ENCODE data around the gene RNF135.
A peak's percentile ranks its signal among the peaks of the same experiment; 100 is the strongest.
"Not testable (repeated sequence)": the region's sequence is repeated elsewhere in the genome, so short reads cannot be mapped to it uniquely, and the experiment has no call there.

The RNF135 gene

GRCh38 chr17:30961209-30962188, 9.3 kb upstream of the RNF135 start:
- H3K9ac ChIP-seq (ENCODE audit: low read length), result no peak overlapping the region
- H3K9me3 ChIP-seq (ENCODE audit: control insufficient read depth, low read length), result no peaks in the 10 kb centered on the region
- no peaks in the 10 kb centered on the region for H3K27me3 ChIP-seq (ENCODE audit: control insufficient read depth, insufficient read depth, low read length)
- H3K4me3 ChIP-seq (ENCODE audit: low read length), result no peak overlapping the region
- no peaks in the 10 kb centered on the region for H3K4me1 ChIP-seq (ENCODE audit: control insufficient read depth, insufficient read depth, low read length)
- no peaks in the 10 kb centered on the region for H3K36me3 ChIP-seq (ENCODE audit: control insufficient read depth, insufficient read depth, low read length)

- H3K36me3 ChIP-seq (ENCODE audit: control insufficient read depth, insufficient read depth, low read length), result not testable (repeated sequence)
These were observed 6.5 kb upstream of the RNF135 start for GRCh38 chr17:30964312-30964711.

DNA sequence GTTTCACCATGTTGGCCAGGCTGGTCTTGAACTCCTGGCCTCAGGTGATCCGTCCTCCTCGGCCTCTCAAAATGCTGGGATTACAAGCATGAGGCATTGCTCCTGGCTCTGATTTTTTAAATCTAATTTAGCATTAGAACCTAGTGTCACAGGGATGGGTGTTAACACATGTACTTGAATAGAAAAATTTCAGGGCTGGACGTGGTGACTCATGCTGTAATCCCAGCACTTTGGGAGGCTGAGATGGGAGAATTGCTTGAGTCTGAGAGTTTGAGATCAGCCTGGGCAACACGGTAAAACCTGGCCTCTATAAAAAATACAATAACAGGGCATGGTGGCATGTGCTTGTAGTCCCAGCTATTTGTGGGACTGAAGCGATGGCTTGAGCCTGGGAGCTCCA, 6.0 kb upstream of the RNF135 start:
- Histone ChIP-seq H3K9ac (ENCODE audit: low read length) (no peak overlapping the region), H3K4me1 (ENCODE audit: control insufficient read depth, insufficient read depth, low read length) (peaks cover under 1% of the 10 kb centered on the region), H3K9me3 (ENCODE audit: control insufficient read depth, low read length) (no peaks in the 10 kb centered on the region), H3K4me3 (ENCODE audit: low read length) (no peak overlapping the region), H3K27me3 (ENCODE audit: control insufficient read depth, insufficient read depth, low read length) (no peaks in the 10 kb centered on the region), H3K36me3 (ENCODE audit: control insufficient read depth, insufficient read depth, low read length) (no peaks in the 10 kb centered on the region)

More at GRCh38 chr17:30964312-30964711, 6.5 kb upstream of the RNF135 start:
- H3K9me3 ChIP-seq (ENCODE audit: control insufficient read depth, low read length); H3K27me3 ChIP-seq (ENCODE audit: control insufficient read depth, insufficient read depth, low read length); H3K9ac ChIP-seq (ENCODE audit: low read length); H3K4me3 ChIP-seq (ENCODE audit: low read length); H3K4me1 ChIP-seq (ENCODE audit: control insufficient read depth, insufficient read depth, low read length): not testable (repeated sequence)

DNA sequence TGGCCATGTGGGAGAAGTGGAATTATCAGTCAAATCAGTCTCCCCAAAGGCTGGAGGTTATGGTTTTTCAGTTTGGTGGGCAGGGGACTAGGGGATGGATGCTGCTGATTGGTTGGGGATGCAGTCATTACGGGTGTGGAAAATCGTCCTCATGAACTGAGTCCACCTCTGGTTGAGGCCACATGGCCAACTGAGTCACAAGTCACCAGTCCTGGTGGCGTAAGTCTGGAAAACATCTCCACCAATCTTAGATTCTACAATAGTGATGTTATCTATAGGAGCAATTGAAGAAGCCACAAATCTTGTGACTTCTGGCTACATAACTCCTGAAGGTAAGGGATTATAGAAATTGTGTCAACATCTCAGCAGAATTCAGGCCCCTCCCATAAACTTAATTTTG, 5.2 kb upstream of the RNF135 start:
- Histone ChIP-seq H3K9me3 (ENCODE audit: control insufficient read depth, low read length) (no peaks in the 10 kb centered on the region), H3K9ac (ENCODE audit: low read length) (no peak overlapping the region), H3K27me3 (ENCODE audit: control insufficient read depth, insufficient read depth, low read length) (no peaks in the 10 kb centered on the region), H3K36me3 (ENCODE audit: control insufficient read depth, insufficient read depth, low read length) (no peaks in the 10 kb centered on the region), H3K4me1 (ENCODE audit: control insufficient read depth, insufficient read depth, low read length) (peaks cover 4% of the 10 kb centered on the region), H3K4me3 (ENCODE audit: low read length) (no peak overlapping the region)

GRCh38 chr17:30967911-30968310, 2.9 kb upstream of the RNF135 start:
- not testable (repeated sequence) for H3K36me3 ChIP-seq (ENCODE audit: control insufficient read depth, insufficient read depth, low read length); H3K4me3 ChIP-seq (ENCODE audit: low read length); H3K9me3 ChIP-seq (ENCODE audit: control insufficient read depth, low read length); H3K9ac ChIP-seq (ENCODE audit: low read length); H3K27me3 ChIP-seq (ENCODE audit: control insufficient read depth, insufficient read depth, low read length)
- H3K4me1 ChIP-seq (ENCODE audit: control insufficient read depth, insufficient read depth, low read length), result peaks cover 15% of the 10 kb centered on the region

GRCh38 chr17:30969989-30970830, 629 bp upstream of the RNF135 start:
- Histone ChIP-seq H3K9me3 (ENCODE audit: control insufficient read depth, low read length) (no peaks in the 10 kb centered on the region), H3K36me3 (ENCODE audit: control insufficient read depth, insufficient read depth, low read length) (no peaks in the 10 kb centered on the region), H3K4me3 (ENCODE audit: low read length) (peak overlapping the region; percentile 87), H3K27me3 (ENCODE audit: control insufficient read depth, insufficient read depth, low read length) (no peaks in the 10 kb centered on the region), H3K9ac (ENCODE audit: low read length) (peak overlapping the region; percentile 86), H3K4me1 (ENCODE audit: control insufficient read depth, insufficient read depth, low read length) (peaks cover 15% of the 10 kb centered on the region)

DNA sequence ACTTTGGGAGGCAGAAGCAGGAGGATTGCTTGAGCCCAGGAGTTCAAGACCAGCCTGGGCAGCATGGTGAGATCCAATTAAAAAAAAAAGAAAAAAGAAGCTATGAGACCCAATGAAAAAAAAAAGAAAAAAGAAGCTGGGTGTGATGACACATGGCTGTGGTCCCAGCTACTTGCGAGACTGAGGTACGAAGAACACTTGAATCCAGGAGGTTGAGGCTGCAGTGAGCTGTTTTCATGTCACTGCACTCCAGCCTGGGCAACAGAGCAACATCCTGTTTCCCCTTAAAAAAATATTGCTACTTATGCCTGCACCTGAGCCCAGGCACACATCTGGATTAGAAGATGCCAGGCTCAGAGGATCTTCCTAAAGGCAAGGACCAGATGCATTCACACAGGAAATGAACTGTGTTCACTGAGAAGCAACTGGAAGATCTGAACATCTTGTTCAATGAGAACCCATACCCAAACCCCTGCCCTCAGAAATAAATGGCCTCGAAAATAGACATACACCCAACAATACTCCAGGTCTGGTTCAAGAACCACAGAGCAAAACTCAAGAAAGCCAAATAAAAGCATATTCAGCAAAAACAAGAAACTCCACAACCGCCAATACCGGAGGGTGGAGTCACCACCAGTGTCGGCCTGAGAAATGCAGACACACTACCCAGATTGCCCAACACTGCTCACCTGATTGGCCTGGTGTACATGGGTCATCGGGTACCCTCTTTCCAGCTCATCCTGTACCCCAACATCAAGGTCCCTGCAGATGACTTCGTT, 4.4 kb downstream of the RNF135 start:
- Histone ChIP-seq H3K9ac (ENCODE audit: low read length) (no peak overlapping the region), H3K36me3 (ENCODE audit: control insufficient read depth, insufficient read depth, low read length) (no peaks in the 10 kb centered on the region), H3K4me3 (ENCODE audit: low read length) (no peak overlapping the region), H3K27me3 (ENCODE audit: control insufficient read depth, insufficient read depth, low read length) (no peaks in the 10 kb centered on the region), H3K9me3 (ENCODE audit: control insufficient read depth, low read length) (no peaks in the 10 kb centered on the region), H3K4me1 (ENCODE audit: control insufficient read depth, insufficient read depth, low read length) (peaks cover 12% of the 10 kb centered on the region)

- H3K9ac ChIP-seq (ENCODE audit: low read length), result not testable (repeated sequence)
These were observed 9.1 kb downstream of the RNF135 start for GRCh38 chr17:30979919-30980318.

GRCh38 chr17:30981531-30982519, 11.0 kb downstream of the RNF135 start:
- no peaks in the 10 kb centered on the region for H3K36me3 ChIP-seq (ENCODE audit: control insufficient read depth, insufficient read depth, low read length)
- H3K27me3 ChIP-seq (ENCODE audit: control insufficient read depth, insufficient read depth, low read length), result no peaks in the 10 kb centered on the region
- H3K9ac ChIP-seq (ENCODE audit: low read length), result no peak overlapping the region
- H3K4me3 ChIP-seq (ENCODE audit: low read length), result no peak overlapping the region
- no peaks in the 10 kb centered on the region for H3K4me1 ChIP-seq (ENCODE audit: control insufficient read depth, insufficient read depth, low read length)
- no peaks in the 10 kb centered on the region for H3K9me3 ChIP-seq (ENCODE audit: control insufficient read depth, low read length)

More at GRCh38 chr17:30979919-30980318, 9.1 kb downstream of the RNF135 start:
- H3K27me3 ChIP-seq (ENCODE audit: control insufficient read depth, insufficient read depth, low read length); H3K9me3 ChIP-seq (ENCODE audit: control insufficient read depth, low read length); H3K36me3 ChIP-seq (ENCODE audit: control insufficient read depth, insufficient read depth, low read length); H3K4me3 ChIP-seq (ENCODE audit: low read length); H3K4me1 ChIP-seq (ENCODE audit: control insufficient read depth, insufficient read depth, low read length): not testable (repeated sequence)

DNA sequence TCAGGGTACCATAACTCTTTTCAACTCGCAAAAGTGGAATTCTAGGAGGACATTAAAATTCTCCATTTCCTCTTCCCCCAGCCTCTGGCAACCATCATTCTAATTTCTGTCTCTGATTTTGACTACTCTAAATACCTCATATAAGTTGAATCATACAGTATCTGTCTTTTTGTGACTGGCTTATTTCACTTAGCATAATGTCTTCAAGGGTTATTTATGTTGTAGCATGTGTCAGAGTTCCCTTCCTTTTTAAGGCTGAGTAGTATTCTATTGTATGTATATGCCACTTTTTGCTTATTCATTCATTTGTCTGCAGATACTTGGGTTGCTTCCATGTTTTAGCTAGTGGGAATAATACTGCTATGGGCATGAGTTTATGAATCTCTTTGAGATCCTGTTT, 12.0 kb downstream of the RNF135 start:
- no peak overlapping the region for H3K9ac ChIP-seq (ENCODE audit: low read length)
- H3K27me3 ChIP-seq (ENCODE audit: control insufficient read depth, insufficient read depth, low read length), result no peaks in the 10 kb centered on the region
- no peaks in the 10 kb centered on the region for H3K9me3 ChIP-seq (ENCODE audit: control insufficient read depth, low read length)
- no peaks in the 10 kb centered on the region for H3K4me1 ChIP-seq (ENCODE audit: control insufficient read depth, insufficient read depth, low read length)
- no peak overlapping the region for H3K4me3 ChIP-seq (ENCODE audit: low read length)
- no peaks in the 10 kb centered on the region for H3K36me3 ChIP-seq (ENCODE audit: control insufficient read depth, insufficient read depth, low read length)

DNA sequence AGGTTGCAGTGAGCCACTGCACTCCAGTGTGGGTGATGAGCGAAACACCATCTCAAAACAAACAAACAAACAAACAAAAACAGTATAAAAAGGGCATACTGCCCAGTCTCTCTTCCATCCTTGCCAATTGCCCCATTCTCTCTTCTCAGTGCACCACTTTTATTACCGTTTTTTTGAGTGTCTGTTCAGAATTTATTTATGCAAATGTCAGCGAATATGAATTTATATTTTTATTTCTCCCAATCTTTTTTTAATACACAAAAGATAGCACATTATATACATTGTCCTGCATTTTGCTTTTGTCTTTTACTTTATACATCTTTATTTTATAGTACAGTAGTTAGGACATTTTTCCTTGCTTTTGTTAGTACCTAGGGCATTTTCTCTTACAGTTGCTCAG, 19.6 kb downstream of the RNF135 start:
- Histone ChIP-seq H3K9ac (ENCODE audit: low read length) (no peak overlapping the region), H3K36me3 (ENCODE audit: control insufficient read depth, insufficient read depth, low read length) (no peaks in the 10 kb centered on the region), H3K4me1 (ENCODE audit: control insufficient read depth, insufficient read depth, low read length) (no peaks in the 10 kb centered on the region), H3K27me3 (ENCODE audit: control insufficient read depth, insufficient read depth, low read length) (no peaks in the 10 kb centered on the region), H3K4me3 (ENCODE audit: low read length) (no peak overlapping the region), H3K9me3 (ENCODE audit: control insufficient read depth, low read length) (no peaks in the 10 kb centered on the region)

All from mucosa of stomach (tissue), 1 donor.